HS-5 (cell line): ENCODE results near the gene TRIM39.
A peak's percentile ranks its signal among the peaks of the same experiment; 100 is the strongest.
"Not testable (repeated sequence)": the region's sequence is repeated elsewhere in the genome, so short reads cannot be mapped to it uniquely, and the experiment has no call there.

Source experiments
- DNase-seq: peaks from one replicate; pipeline ENCODE4 v3.0.0-alpha.2; 2012; ENCODE audit warnings: low read depth

TRIM39 gene

DNA sequence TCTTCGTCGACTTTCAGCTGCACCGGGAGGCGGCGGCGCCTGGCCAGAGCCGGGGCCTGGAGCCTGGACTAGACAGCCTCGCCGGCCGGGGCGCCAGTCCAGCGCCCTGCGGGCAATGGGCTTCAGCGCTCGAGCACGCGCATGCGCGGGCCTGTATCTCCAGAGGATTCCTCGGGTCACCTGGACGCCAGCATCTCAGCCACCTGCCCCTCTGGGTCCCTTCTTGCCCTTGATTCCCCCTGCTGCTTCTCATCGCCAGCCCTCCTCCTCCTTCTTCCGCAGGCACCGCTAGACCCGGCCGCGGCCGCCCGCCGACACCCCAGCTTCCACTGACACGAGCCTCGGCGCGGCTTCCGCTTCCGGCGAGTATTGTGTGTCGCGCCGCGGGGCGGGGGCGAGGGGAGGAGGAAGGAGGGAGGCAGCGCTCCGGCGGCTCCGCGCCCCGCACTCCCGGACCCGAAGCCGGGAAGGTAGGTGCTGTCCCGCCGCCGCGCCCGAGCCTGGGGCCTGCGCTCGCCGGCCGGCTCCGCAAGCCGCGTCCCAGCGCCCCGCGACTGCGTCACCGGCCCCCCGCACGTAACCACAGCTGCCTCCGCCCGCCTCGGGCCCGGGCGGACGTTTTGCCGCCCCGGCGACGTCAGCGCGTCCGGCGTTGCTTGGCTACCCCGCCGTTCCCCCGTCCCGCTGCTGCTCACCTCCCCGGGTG, at the start of gene TRIM39:
TSS of gene TRIM39 (plus strand) at position 402 of the 706 bp plus-strand sequence. CDS start 2,391 bp downstream, outside the sequence.
- no peak for DNase-seq

DNA sequence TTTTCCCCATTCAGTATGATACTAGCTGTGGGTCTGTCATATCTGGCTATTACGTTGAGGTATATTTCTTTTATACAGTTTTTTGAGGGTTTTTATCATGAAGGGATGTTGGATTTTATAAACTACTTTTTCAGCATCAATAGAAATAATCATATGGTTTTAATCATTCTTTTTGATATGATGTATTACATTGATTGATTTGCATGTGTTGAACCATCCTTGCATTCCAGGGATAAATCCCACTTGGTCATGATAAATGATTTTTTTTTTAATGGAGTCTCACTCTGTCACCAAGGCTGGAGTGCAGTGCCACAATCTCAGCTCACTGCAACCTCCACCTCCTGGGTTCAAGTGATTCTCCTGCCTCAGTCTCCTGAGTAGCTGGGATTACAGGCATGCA, 45.7 kb upstream of the TRIM39 start:
- DNase-seq: not testable (repeated sequence)

DNA sequence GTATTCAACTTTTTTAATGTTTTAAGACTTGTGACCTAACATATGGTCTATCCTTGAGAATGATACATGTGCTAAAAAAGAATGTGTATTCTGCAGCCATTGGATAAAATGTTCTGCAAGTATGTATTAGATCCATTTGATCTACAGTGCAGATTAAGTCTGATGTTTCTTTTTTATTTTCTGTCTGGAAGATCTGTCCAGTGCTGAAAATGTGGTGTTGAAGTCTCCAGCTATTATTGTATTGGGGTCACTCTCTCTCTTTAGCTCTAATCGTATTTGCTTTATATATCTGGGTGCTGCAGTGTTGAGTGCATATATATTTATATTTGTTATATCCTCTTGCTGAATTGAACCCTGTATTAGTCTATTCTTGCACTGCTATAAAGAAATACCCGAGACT, 44.2 kb upstream of the TRIM39 start:
- no peak for DNase-seq

DNA sequence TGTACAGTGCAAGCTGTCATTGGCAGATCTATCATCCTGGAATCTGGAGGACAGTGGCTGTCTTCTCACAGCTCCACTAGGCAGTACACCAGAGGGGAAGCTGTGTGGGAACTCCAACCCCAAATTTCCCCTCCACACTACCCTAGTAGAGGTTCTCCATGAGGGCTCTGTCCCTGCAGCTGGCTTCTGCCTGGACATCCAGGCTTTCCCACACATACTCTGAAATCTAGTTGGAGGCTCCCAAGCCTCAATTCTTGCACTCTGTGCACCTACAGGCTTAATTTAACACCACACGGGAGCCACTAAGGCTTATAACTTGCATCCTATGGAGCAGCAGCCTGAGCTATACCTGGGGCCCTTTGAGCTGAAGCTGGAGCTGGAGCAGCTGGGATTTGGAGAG, 43.0 kb upstream of the TRIM39 start:
- DNase-seq: no peak

GRCh38 chr6:30287139-30287538, 39.6 kb upstream of the TRIM39 start:
- DNase-seq: no peak

DNA sequence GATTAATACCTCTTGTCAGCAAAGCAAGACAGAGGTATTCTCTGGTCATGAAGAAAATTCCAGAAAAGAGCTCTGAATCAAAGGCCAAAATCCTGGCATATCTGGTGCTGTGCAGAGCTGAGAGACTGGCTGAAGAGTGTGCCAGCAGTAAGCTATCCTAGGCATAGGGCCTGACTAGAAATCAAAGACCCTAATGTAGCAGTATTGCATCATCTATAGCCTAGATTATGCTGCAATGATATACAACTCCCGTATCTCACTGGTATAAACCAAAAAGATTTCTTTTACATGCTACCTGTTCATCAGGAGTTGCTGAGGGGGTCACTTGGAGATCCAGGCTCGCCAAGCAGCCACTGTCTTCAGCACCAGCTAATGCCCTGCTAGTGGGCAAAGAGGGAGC, 30.9 kb upstream of the TRIM39 start:
- DNase-seq: no peak

DNA sequence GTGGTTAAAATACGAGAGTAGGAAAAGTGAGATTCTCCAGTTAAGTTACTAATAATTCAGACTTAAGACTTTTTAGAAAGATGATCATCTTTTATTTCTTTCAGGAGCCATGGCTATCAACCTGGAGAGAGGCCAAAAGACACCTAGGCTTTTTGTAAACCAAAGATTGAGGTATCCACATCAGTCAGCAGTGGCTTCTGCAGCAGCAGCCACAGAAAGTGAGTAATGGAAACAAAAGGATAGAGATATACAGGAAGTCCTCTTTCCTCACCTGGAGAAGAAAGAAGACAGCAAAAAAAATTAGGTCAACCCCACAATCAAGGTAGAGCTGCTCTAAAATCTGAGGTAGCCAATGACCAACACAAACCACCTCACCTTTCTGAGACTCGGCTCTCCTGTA, 22.7 kb upstream of the TRIM39 start:
- DNase-seq: no peak

GRCh38 chr6:30311101-30311500, 15.6 kb upstream of the TRIM39 start:
- no peak for DNase-seq

- DNase-seq: no peak
Observed at GRCh38 chr6:30311671-30312070, 15.1 kb upstream of the TRIM39 start.

- DNase-seq: no peak
Observed at GRCh38 chr6:30312266-30312665, 14.5 kb upstream of the TRIM39 start.

DNA sequence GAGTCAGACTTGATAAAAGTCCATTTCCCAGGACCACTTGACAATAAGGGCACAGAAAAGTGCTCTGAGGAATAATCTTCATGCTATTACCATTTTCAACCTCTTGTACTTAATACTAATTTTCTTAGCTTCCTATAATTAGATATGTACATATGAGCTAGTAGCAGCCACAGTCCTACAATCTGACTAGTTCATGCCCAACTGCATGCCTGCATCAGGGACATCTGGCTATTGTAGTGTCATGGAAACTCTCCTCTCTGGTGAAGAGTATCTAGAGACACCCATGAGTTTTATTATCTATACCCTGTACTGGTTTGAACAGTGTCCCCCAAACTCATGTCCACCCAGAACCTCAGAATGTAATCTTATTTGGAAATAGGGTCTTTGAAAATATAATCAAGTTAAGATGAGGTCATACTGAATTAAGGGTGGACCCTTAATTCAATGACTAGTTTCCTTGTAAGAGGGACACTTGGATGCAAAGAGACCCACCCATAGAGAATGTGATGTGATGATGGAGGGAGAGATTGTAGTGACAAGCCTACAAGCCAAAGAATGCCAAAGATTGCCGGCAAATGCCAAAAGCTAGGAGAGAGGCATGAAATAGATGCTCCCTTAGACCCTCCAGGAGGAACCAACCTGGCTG, 13.9 kb upstream of the TRIM39 start:
- DNase-seq: no peak

GRCh38 chr6:30315156-30315555, 11.6 kb upstream of the TRIM39 start:
- no peak for DNase-seq

DNA sequence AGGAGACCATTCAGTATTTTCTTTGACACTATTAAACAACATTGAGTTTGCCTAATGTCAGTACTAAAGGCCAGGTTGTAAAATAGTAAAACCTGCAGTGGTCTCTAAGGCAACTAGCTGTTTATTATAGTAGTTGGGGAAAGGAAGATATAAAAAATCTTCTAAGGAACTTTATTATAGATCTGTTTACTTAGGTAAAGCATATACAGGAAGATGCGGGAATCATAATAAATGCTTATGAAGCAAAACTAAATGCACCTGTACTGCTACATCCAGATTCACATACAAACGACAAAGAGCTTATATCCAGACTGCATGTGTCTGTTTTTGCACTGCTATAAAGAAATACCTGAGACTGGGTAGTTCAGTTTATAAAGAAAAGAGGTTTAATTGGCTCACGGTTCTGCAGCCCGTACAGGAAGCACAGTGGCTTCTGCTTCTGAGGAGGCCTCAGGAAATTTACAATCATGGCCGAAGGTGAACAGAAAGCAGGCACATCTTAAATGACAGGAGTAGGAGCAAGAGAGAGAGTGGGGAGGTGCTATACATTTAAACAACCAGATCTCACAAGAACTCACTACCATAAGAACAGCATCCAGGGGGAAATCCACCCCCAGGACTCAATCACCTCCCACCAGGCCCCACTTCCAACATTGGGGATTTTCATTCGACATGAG, 8.7 kb upstream of the TRIM39 start:
- no peak for DNase-seq

DNA sequence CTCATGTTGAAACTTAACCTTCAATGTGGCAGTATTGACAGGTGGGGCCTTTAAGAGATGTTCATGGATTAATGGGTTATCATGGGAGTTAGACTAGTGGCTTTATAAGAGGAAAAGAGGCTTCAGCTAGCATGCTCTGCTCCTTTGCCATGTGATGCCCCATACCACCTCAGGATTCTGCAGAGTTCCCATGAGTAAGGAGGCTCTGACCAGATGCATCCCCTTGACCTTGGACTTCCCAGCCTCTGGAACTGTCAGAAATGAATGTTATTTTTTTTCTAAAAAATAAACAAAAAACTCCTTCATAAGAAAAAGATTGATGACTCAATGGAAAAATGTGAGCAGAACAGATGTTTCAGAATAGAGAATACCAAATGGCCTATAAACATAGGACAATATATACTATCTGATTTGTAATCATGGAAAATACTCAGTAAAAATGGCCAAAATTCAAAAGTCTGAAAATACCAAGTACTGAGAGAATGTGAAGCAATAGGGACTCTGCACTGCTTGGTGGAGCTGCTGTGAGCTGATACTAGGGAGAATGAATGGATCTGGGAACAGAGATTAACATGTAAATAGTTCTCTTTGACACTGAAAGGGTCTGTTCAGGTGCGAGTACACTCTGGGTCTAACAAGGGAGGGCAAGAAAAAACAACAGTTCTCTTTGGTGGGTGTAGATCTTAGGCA, 7.4 kb upstream of the TRIM39 start:
- no peak for DNase-seq

- no peak for DNase-seq
Observed at GRCh38 chr6:30321692-30322388, 4.9 kb upstream of the TRIM39 start.

- peak; percentile 56 for DNase-seq
Observed at GRCh38 chr6:30322527-30323501, 3.9 kb upstream of the TRIM39 start.

DNA sequence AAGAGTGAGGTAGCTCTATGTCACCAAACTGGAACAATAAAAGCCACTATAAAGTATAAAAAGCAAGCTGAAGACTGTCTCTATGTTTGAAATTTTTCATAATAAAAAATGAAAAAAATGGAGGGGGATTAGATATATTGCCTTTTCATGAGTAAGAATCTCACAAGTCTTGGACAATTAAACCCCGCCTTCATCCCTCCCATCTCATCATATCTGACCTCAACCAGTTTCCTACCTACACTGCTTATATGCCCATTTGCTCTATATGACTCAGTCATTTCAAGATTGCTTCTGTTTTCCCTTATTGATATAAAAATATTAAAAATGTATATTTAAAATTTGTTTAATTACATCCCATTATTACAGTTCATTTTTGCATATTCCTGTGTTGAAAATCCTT, 2.9 kb upstream of the TRIM39 start:
- no peak for DNase-seq

- DNase-seq: no peak
Observed at GRCh38 chr6:30325150-30325872, 1.4 kb upstream of the TRIM39 start.

DNA sequence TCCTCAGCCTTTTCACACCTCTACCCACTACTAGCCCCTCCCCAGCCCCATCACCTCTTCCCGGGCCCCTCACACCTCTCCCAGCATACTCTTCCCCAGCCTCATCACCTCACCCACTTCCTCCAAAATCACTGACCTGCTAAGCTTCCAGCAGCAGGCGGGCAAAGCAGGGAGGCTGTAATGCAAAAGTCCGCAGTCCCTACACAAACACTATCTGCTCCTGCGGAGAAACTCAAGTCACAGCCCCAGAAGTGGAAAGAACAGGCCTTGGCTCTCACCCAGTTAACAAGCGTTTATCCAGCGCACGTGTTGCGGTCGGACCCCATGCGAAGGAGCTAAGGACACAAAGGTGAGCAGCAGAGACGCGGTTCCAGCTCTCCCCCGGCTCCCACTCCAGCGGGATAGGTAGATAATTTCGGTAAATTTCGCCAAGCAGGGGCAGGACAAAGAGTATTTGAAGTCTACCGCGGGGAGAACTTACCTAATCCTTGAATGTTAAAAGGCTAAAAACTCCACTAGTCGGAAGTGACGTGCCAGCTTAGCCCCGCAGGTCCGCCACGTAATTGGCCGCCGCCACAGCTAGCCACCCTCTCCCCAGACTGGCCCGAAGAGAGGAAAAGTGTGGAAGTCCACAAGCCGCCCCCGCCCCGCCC, 728 bp upstream of the TRIM39 start:
- peak; percentile 58 for DNase-seq
